Type B pancreatic cell (in vitro differentiated cells): Measurements from ENCODE around the gene PHLDA2. TPM values are rescaled to one million over a fixed set of nuclear protein-coding genes. Genes with fewer than 3 reads are reported as not detected.

Source experiments
- DNase-seq: peaks from one replicate; pipeline ENCODE4 v3.0.0; 2021; ENCODE audit warnings: mixed read lengths; ENCODE audit not compliant: unreplicated experiment; ENCODE audit errors: extremely low spot score
- H3K27ac Mint-ChIP-seq: 2 replicates; pipeline ENCODE4 v1.8.0; 2021; ENCODE audit warnings: mild to moderate bottlenecking, mixed read lengths
- H3K27me3 Mint-ChIP-seq: 2 replicates; pipeline ENCODE4 v1.8.0; 2021; ENCODE audit warnings: mixed read lengths
- H3K36me3 Mint-ChIP-seq: 2 replicates; pipeline ENCODE4 v1.8.0; 2021; ENCODE audit warnings: mixed read lengths
- H3K4me1 Mint-ChIP-seq: one replicate; pipeline ENCODE4 v1.8.0; 2021; ENCODE audit warnings: mixed read lengths; ENCODE audit not compliant: unreplicated experiment
- H3K4me3 Mint-ChIP-seq: 2 replicates; pipeline ENCODE4 v1.8.0; 2021; ENCODE audit warnings: mild to moderate bottlenecking, mixed read lengths
- H3K9me3 Mint-ChIP-seq: 2 replicates; pipeline ENCODE4 v1.8.0; 2021; ENCODE audit warnings: mixed read lengths
- total RNA-seq: library from RNA; stranded (reverse); gene quantifications from 2 replicates; pipeline ENCODE4 v1.2.1, GENCODE V29; 2021; ENCODE audit warnings: low replicate concordance
- TF ChIP-seq, protein P1 (sequence below): fragments of 200-600 bp; sonication (generic); conservative IDR thresholded peaks from 2 replicates; pipeline ENCODE4 v1.5.0; 2021; ENCODE audit warnings: antibody characterized with exemption, mild to moderate bottlenecking

The PHLDA2 gene
- total RNA-seq, 1 donor from 2014 or later = 3.7 TPM

GRCh38 chr11:2968341-2968900, 39.2 kb upstream of the PHLDA2 start:
- no peaks in the 10 kb centered on the region for H3K9me3 Mint-ChIP-seq
- H3K27ac Mint-ChIP-seq = no peak overlapping the region
- no peaks in the 10 kb centered on the region for H3K27me3 Mint-ChIP-seq

DNA sequence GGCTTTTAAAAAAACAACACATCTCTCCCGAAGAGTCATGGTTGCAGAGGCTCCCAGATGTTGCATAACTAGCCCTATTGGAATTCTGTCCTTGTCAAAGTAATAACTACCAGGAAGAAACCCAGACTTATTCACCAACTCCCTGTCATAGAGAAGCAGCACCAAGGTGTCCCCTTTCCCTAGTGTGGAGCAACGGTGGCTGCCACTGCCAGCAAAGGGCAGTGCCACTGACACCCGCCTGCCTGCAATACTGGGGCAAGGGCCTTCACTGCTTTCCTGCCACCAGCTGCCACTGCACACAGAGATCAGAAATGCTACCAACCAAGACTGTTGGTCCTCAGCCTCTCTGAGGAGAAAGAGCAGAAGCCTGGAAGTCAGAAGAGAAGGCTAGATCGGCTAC, 35.6 kb upstream of the PHLDA2 start:
- DNase-seq = no peak
- no peaks in the 10 kb centered on the region for H3K27me3 Mint-ChIP-seq
- H3K4me1 Mint-ChIP-seq = no peaks in the 10 kb centered on the region
- no peak overlapping the region for H3K27ac Mint-ChIP-seq
- TF ChIP-seq, protein P1, sequence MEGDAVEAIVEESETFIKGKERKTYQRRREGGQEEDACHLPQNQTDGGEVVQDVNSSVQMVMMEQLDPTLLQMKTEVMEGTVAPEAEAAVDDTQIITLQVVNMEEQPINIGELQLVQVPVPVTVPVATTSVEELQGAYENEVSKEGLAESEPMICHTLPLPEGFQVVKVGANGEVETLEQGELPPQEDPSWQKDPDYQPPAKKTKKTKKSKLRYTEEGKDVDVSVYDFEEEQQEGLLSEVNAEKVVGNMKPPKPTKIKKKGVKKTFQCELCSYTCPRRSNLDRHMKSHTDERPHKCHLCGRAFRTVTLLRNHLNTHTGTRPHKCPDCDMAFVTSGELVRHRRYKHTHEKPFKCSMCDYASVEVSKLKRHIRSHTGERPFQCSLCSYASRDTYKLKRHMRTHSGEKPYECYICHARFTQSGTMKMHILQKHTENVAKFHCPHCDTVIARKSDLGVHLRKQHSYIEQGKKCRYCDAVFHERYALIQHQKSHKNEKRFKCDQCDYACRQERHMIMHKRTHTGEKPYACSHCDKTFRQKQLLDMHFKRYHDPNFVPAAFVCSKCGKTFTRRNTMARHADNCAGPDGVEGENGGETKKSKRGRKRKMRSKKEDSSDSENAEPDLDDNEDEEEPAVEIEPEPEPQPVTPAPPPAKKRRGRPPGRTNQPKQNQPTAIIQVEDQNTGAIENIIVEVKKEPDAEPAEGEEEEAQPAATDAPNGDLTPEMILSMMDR = no peak
- no peaks in the 10 kb centered on the region for H3K9me3 Mint-ChIP-seq
- H3K36me3 Mint-ChIP-seq = peaks cover 58% of the 10 kb centered on the region
- H3K4me3 Mint-ChIP-seq = no peak overlapping the region

More at GRCh38 chr11:2968341-2968900, 39.2 kb upstream of the PHLDA2 start:
- no peak for DNase-seq
- peaks cover 48% of the 10 kb centered on the region for H3K36me3 Mint-ChIP-seq
- no peak overlapping the region for H3K4me3 Mint-ChIP-seq
- no peaks in the 10 kb centered on the region for H3K4me1 Mint-ChIP-seq
- TF ChIP-seq, protein P1 = no peak

DNA sequence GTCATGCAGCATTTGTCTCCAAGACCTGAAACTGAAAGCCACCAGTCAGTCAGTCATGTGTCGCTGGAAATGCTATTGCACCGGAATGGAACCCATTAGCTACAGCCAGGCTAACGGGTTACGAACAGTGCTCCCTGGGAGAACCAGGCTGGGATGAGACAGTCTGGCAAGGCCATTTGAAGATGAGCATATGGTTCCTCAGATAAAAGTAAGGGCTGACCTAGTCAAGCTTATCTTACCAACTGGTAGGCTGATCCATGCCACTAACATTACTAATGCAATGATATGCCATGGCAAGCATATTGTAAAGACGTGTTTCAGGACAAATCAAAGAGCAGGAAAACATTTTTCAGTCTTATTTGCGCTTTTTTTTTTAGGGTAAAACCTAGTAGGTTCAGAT, 34.5 kb upstream of the PHLDA2 start:
- peaks cover 61% of the 10 kb centered on the region for H3K36me3 Mint-ChIP-seq
- no peaks in the 10 kb centered on the region for H3K9me3 Mint-ChIP-seq
- H3K27me3 Mint-ChIP-seq = no peaks in the 10 kb centered on the region
- H3K27ac Mint-ChIP-seq = no peak overlapping the region
- no peak for DNase-seq
- no peaks in the 10 kb centered on the region for H3K4me1 Mint-ChIP-seq
- H3K4me3 Mint-ChIP-seq = no peak overlapping the region
- TF ChIP-seq, protein P1 = no peak

DNA sequence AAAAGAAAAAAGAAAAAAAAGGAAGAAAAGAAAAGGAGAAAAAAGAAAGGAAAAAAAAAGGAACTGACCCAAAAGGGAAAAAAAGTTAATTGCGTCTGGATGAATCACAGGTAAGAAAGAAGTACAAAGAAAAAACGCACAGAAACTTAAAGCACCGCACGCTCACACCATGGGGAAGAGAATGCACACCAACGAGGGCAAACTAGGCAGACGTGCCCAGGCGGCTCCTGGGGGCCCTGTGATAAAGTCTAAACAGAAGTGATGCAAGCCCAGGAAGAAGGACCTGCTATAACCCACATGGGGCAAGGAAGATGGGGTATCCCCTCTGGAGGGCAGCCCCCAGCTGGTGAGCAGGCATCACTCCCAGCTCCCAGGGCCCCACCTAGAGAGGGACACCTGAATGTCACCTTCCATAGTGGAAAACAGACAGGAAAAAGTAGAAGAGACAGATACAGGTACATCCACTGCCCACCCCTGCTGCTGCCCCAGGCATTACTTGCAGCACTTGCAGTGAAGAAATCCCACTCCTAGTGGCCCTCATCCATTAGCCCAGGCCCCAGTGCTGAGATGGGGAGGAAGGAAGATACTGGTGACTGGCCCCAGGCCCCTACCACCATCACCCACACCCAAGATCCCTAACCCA, 34.0 kb upstream of the PHLDA2 start:
- Mint-ChIP-seq H3K4me1 (no peaks in the 10 kb centered on the region), H3K27me3 (no peaks in the 10 kb centered on the region), H3K27ac (no peak overlapping the region), H3K4me3 (no peak overlapping the region), H3K36me3 (peaks cover 66% of the 10 kb centered on the region), H3K9me3 (no peaks in the 10 kb centered on the region)
- TF ChIP-seq, protein P1 = no peak
- no peak for DNase-seq

- H3K4me1 Mint-ChIP-seq = no peaks in the 10 kb centered on the region
- TF ChIP-seq, protein P1 = no peak
- no peaks in the 10 kb centered on the region for H3K27me3 Mint-ChIP-seq
- no peak overlapping the region for H3K4me3 Mint-ChIP-seq
- no peak for DNase-seq
- no peaks in the 10 kb centered on the region for H3K9me3 Mint-ChIP-seq
- peaks cover 53% of the 10 kb centered on the region for H3K36me3 Mint-ChIP-seq
- no peak overlapping the region for H3K27ac Mint-ChIP-seq
Measured at GRCh38 chr11:2961080-2961479, 31.9 kb upstream of the PHLDA2 start.
